Body of pancreas (tissue), 4 donors: ENCODE measurements around the gene TC2N. TPM values are rescaled to one million over a fixed set of nuclear protein-coding genes. Genes with fewer than 3 reads are reported as not detected.
"Not testable (repeated sequence)": the region's sequence is repeated elsewhere in the genome, so short reads cannot be mapped to it uniquely, and the experiment has no call there.

ENCODE experiments used
- ATAC-seq: fragments of 150-250 bp; one replicate; pipeline ENCODE4 v1.9.1; 2016
- DNase-seq, 4 donors: peaks; one replicate each; pipeline ENCODE4 v3.0.0-alpha.2; 2019
- H3K27ac ChIP-seq, 4 donors: fragments of 200-600 bp; sonication (generic); 1 replicate in 3 of 4; 2 replicates in 1 of 4; pipeline versions ENCODE4 v1.5.1 to v1.6.1; 2016 to 2019; ENCODE audit warnings: mild to moderate bottlenecking in 1 of 4, mixed read lengths in 1 of 4, moderate library complexity in 1 of 4
- H3K27me3 ChIP-seq, 2 donors: fragments of 200-600 bp; sonication (generic); one replicate each; pipeline ENCODE4 v1.6.0; 2016; ENCODE audit warnings: mild to moderate bottlenecking in 1 of 2
- H3K36me3 ChIP-seq, 2 donors: fragments of 200-600 bp; sonication (generic); replicated peaks in 1 of 2; 2 replicates each; pipeline ENCODE4 v1.5.1; 2016; ENCODE audit warnings: low read depth in 2 of 2; ENCODE audit not compliant: insufficient read depth in 1 of 2
- H3K4me1 ChIP-seq: fragments of 200-600 bp; sonication (generic); one replicate; pipeline ENCODE4 v1.6.0; 2016
- H3K4me3 ChIP-seq, 2 donors: fragments of 200-600 bp; sonication (generic); 1 replicate in 1 of 2; 2 replicates in 1 of 2; pipeline ENCODE4 v1.5.1; 2016 to 2019
- H3K9me3 ChIP-seq, 3 donors: fragments of 200-600 bp; sonication (generic); 1 replicate in 2 of 3; 2 replicates in 1 of 3; pipeline ENCODE4 v1.5.1; 2016
- CTCF ChIP-seq, 7 experiments: fragments of 450-650 bp in 4 of 7; fragments of 200-600 bp in 3 of 7; sonication (generic) in 3 of 7; IDR thresholded peaks; one replicate each; pipeline ENCODE4 v1.5.1; 2016 to 2019; ENCODE audit warnings: antibody characterized with exemption in 7 of 7
- POLR2A ChIP-seq, 3 donors: fragments of 450-650 bp; IDR thresholded peaks; one replicate each; pipeline ENCODE4 v1.6.1; 2016; ENCODE audit warnings: antibody characterized with exemption in 3 of 3, mild to moderate bottlenecking in 2 of 3
- WGBS, 2 donors: methylation state at CpG; one replicate each; pipeline ENCODE4 v1.1.5; 2017; 5-methylcytosine and 5-hydroxymethylcytosine counted together
- intact Hi-C: fragments of 100-400 bp; cut with DNase I; formaldehyde crosslinking; loops from one replicate; pipeline ENCODE4 v1.15.1; 2023
- total RNA-seq, 2 donors: library from RNA; depleted of rRNA; stranded (reverse); fragments of >200 nt; gene quantifications; one replicate each; pipeline ENCODE4 v1.1.0, GENCODE V29; 2016

Gene TC2N
- total RNA-seq, 2 donors from 2014 or later: 105 to 168 TPM

GRCh38 chr14:91810699-91811098 lies 56.6 kb downstream of the TC2N start:
- WGBS, 2 donors: 69 to 85% methylated on average over 2 of the region's 2 CpGs
- Histone ChIP-seq H3K27ac (no peak overlapping the region), H3K9me3 (peaks cover 0 to 21% (median 0%) of the 10 kb centered on the region in 3 donors), H3K4me1 (peaks cover 24% of the 10 kb centered on the region), H3K4me3 (no peak overlapping the region), H3K27me3 (no peaks in the 10 kb centered on the region), H3K36me3 (peaks cover 19 to 40% of the 10 kb centered on the region in 2 donors)
- intact Hi-C loops: no loop called here
- no peak for ATAC-seq
- TF ChIP-seq CTCF (IDR thresholded peaks at IDR 0.05): no peak
- no peak for TF ChIP-seq POLR2A (IDR thresholded peaks at IDR 0.05)
- no peak for DNase-seq

- DNase-seq (no peak), ATAC-seq (no peak)
- Histone ChIP-seq H3K27ac (no peak overlapping the region), H3K27me3 (no peaks in the 10 kb centered on the region), H3K4me1 (no peaks in the 10 kb centered on the region), H3K36me3 (peaks cover 19 to 41% of the 10 kb centered on the region in 2 donors), H3K4me3 (no peak overlapping the region), H3K9me3 (peaks cover 0 to 21% (median 0%) of the 10 kb centered on the region in 3 donors)
- no peak for TF ChIP-seq POLR2A (IDR thresholded peaks at IDR 0.05)
- TF ChIP-seq CTCF (IDR thresholded peaks at IDR 0.05): no peak
- intact Hi-C loops: no loop called here
Observed at GRCh38 chr14:91806716-91807115, 60.6 kb downstream of the TC2N start.

- intact Hi-C loops, H3K27ac ChIP-seq, ATAC-seq, DNase-seq, H3K27me3 ChIP-seq, H3K4me1 ChIP-seq, H3K4me3 ChIP-seq: not testable (repeated sequence)
- WGBS, 2 donors: 87 to 94% methylated on average over 1 of the region's 1 CpG
- H3K9me3 ChIP-seq: peaks cover 0 to 21% (median 0%) of the 10 kb centered on the region in 3 donors
- H3K36me3 ChIP-seq: peaks cover 19 to 35% of the 10 kb centered on the region in 2 donors
Observed at GRCh38 chr14:91806094-91806493, 61.2 kb downstream of the TC2N start.

- Histone ChIP-seq H3K9me3 (peaks cover 0 to 21% (median 0%) of the 10 kb centered on the region in 3 donors), H3K27me3 (no peaks in the 10 kb centered on the region), H3K4me1 (no peaks in the 10 kb centered on the region), H3K27ac (no peak overlapping the region), H3K36me3 (peaks cover 19 to 33% of the 10 kb centered on the region in 2 donors), H3K4me3 (no peak overlapping the region)
- DNase-seq (no peak), ATAC-seq (no peak)
- TF ChIP-seq CTCF (IDR thresholded peaks at IDR 0.05): no peak
- no peak for TF ChIP-seq POLR2A (IDR thresholded peaks at IDR 0.05)
- intact Hi-C loops: no loop called here
Observed at GRCh38 chr14:91805659-91806058, 61.7 kb downstream of the TC2N start.

GRCh38 chr14:91801358-91801757 lies 66.0 kb downstream of the TC2N start:
- H3K27ac ChIP-seq: no peak overlapping the region
- ATAC-seq (no peak), DNase-seq (no peak)
- no peak for TF ChIP-seq POLR2A (IDR thresholded peaks at IDR 0.05)
- TF ChIP-seq CTCF (IDR thresholded peaks at IDR 0.05): no peak
- H3K36me3 ChIP-seq: peaks cover 3 to 10% of the 10 kb centered on the region in 2 donors
- H3K4me3 ChIP-seq: no peak overlapping the region
- H3K9me3 ChIP-seq: peaks cover 0 to 6% (median 0%) of the 10 kb centered on the region in 3 donors
- H3K27me3 ChIP-seq: no peaks in the 10 kb centered on the region
- H3K4me1 ChIP-seq: no peaks in the 10 kb centered on the region
- 82 to 85% methylated on average over 2 of the region's 2 CpGs for WGBS, 2 donors
- intact Hi-C loops: no loop called here
